Measurements from ENCODE around the gene DHRS1.
A peak's percentile ranks its signal among the peaks of the same experiment; 100 is the strongest.

DNA sequence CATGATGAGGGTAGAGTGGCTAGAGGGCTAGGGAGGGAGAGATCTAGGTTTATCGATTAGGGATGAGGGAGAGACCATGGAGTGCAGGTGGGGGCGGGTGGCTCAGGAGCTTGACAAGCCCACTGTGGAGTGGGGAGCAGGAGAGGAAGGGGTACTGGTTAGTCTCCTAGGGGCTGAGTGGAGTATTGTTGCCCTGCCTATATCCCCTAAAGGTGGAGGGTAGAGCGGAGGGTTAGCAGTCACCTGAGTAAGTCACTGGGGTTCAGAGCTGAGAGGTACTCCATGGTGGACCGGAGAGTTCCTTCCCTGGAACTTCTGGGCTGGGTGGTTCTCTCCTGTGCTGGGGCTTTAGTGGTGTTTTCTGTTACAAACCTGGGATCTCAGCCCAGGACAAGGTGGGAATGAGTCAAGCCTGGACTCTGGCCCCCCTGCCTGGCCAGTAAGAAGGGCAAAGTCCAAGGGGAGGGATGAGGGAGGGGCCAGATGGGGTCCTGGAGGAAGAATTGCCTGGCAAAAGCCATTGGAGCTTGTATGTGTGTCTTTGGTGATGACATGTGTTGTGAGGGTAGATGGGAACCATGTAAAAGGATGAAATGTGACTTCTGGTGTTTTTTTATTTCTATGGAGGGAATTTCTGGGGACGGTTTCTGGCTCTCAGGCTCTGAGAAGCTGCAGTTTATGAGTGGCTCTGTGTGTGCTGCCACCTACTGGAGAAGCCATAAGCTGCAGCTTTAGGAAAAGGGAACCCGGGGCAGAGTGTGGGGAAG is 8.2 kb upstream of the DHRS1 start, which contains the start of gene CIDEB:
- TF ChIP-seq EZH2 (IDR thresholded peaks at IDR 0.05; ENCODE audit: low read length), result no peak
- TF ChIP-seq, protein P1, sequence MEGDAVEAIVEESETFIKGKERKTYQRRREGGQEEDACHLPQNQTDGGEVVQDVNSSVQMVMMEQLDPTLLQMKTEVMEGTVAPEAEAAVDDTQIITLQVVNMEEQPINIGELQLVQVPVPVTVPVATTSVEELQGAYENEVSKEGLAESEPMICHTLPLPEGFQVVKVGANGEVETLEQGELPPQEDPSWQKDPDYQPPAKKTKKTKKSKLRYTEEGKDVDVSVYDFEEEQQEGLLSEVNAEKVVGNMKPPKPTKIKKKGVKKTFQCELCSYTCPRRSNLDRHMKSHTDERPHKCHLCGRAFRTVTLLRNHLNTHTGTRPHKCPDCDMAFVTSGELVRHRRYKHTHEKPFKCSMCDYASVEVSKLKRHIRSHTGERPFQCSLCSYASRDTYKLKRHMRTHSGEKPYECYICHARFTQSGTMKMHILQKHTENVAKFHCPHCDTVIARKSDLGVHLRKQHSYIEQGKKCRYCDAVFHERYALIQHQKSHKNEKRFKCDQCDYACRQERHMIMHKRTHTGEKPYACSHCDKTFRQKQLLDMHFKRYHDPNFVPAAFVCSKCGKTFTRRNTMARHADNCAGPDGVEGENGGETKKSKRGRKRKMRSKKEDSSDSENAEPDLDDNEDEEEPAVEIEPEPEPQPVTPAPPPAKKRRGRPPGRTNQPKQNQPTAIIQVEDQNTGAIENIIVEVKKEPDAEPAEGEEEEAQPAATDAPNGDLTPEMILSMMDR (optimal IDR thresholded peaks at IDR 0.05 in 1 of 3, IDR thresholded peaks at IDR 0.05 in 1 of 3, conservative IDR thresholded peaks at IDR 0.05 in 1 of 3; ENCODE audit: extremely low read depth in 1 of 3, insufficient read depth in 2 of 3, low read length in 3 of 3), result peak in 2 of 3 experiments; percentile 93 to 98

Data from keratinocyte (primary cell).